Activated CD4-positive, alpha-beta T cell treated with anti-CD3 and anti-CD28 coated beads for 1 hour (primary cell): ENCODE results near the gene ZNF664.

Experiments
- DNase-seq: peaks from one replicate; pipeline ENCODE4 v3.0.0-alpha.2; 2020

The ZNF664 gene

DNA sequence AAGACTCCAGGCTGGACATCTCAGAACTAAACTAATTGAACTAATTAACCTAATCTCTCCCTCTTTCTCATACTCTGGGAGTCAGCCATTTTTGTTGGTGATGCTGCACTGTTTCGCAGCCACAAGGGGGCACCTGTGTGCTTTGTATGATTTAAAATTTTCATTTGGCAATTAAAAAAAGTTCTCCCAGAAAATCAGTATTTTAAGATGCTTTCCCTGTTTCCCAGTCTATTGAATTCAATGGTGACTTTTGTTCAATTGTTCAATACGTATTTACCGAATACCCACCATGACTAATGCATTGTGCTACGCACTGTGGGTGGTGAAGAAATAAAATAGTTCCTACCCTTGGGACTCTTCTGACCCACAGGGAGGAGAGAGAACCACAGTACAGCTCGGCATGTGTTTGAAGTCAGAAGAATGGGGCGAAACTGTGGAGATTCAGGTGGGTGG lies 63.7 kb downstream of the ZNF664 start:
- DNase-seq, result peak; percentile 18

DNA sequence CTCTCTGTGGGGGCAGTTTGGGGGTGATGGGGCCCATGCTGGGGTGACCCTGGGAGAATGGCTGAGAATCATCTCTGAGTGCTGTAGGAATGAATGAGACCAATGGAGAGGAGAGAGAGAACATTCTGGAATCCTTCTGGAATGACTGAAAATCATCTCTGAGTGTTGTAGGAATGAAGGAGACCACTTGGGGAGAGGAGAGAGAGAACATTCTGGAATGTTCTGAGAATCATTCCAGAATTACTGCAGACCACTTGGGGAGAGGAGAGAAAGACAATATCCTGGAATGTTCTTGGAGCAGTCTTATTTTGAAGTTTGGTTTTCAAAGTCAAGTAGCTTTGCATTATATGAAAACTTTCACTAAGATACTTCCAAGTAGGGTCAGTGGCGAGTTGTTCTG lies 64.3 kb downstream of the ZNF664 start:
- no peak for DNase-seq

DNA sequence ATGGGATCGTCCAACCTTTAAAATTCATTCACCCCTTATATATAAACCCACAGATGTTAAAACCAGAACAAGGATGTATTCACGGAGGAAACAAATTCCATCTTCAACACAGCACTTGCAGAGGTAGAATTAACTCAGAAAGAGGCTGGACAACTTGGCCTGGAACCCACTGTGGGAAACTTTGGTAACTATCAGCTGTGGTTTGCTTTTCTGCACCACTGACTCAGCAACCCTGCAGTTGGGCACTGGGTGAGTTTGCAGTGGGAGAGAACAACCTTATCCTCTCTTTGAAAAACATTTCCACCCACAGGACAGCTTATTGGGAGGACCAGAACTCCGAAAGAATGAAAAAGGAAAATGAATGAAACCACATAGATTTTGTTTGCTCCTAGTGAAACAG lies 66.3 kb downstream of the ZNF664 start:
- DNase-seq, result no peak

DNA sequence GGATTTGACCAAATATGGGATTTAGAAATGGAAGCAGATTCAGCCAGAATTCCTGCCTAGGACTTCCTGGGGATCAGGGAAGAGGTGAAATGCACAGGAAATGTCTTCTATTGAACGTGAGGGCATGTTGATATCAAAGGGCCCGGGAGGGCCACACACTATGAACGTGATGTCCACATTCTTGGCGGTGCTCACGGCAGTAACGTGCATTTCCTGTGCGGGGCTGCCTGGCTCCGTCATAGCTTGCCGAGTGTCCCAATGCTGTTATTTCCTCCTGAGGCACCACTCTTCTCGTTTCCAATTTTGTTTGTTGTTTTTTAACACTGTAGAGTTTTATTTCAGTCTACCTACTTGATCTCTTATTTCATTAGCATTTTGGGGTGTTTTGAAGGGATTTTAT lies 67.3 kb downstream of the ZNF664 start:
- no peak for DNase-seq

DNA sequence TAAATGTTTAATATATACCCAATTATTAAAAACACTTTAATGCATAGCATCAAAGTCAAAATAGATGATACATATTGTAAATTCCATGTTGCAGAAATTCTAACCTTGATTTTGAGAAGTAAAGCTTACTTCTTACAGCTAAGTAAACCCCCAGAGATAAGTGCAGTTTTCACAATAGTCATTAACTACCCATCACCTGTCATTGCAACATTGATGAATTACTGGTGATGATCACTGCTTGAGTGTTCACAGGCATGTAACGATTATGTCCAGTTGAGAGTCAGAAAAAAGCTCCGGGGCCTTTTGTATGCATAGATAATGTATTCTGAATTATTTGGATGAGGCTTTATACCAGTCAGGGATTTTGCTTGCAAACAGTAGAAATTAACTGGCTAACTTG lies 67.7 kb downstream of the ZNF664 start:
- DNase-seq, result no peak

DNA sequence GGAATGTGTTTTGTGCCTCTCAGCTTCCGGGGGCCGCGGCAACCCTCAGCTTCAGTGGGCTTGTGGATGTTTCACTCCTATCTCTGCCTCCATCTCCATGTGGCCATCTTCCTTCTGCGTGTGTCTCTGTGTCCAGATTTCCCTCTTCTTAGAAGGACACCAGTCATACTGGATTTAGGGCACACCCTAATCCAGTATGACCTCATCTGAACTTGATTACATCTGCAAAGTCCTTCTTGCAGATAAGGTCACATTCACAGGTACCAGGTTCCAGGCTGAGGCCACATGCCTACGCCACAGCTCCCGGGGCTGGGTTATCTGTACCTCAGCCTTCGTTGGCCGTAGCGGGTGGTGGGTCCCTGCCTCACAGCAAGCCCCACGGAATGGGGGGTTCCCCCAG lies 68.9 kb downstream of the ZNF664 start:
- no peak for DNase-seq

DNA sequence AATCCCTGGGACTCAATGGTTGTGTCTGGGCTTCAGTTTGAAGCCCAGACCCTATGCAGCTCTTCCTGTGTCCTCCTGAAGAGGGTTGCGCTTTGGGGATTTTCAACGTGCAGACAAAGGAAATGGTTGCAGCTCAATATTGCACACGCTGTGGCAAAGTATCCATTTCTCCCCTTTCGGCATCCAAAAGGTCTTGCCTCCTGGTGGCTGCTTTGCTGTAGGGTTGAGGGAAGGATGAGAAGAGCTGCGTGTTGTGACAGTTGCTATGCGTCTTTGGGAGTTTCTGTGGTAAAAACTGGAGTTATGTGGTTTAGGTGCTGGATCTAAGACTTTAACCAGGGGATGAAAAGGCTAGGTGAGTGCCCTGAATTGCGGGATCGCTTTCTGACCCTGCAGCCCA lies 71.0 kb downstream of the ZNF664 start:
- no peak for DNase-seq

DNA sequence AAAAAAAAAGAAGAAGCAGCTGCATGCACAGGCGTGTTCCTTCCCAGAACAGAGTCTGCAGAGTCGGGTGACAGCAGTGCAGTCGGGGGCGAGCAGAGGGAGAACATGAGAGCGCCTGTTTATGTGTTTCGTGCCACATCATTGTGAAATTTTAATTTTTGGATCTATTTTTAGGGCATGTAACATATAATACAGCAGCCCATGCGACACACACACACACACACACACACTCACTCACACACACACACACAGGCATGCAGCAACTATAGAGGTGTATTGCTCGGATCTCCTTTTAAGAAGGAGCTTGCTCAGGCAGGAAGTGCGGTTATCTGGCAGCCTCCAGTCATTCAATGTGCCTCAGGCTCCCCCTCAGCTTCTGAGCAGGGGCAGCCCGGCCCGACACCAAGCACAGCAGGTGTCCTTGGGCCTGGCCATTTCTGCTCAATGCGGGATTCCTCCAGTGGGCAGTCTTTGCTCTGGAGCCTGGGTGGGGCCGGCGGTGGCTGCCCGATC lies 71.8 kb downstream of the ZNF664 start:
- DNase-seq, result no peak

DNA sequence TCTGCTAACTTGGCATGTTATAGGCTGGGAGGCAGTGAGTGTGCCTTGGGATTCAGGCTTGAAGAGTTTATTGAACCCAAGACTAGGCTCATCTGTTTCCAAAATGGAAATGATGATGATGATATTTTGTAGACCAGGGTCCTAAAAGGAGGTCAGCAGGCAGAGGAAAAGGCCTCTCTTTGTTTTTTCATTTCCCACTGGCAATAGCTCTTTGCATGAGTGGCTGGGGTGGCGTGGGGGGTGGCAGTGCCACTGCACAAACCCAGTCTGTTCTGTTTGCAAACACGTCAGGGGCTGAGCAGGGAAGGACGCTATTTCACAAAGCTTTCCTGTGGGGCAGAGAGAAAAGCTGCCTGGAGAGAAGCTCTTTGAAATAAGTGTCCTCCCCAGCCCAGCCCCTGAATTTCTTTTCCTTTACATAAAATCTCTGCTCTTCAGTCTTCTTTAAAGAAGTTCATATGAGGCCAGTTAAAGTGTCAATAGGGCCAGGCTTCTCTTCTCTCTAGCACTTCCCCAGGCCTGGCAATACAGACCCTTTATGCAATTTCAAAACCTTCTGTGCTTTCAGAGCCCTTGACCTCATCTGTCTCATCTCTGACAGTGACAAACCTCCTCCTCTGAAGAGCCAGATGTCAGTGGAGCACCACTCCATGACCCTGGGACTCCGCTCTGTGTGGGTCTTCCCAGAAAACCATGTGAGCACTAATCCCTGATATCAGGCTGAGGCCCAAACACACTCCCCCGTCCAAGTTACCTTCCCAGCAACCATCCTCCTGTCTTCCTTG lies 72.8 kb downstream of the ZNF664 start:
- DNase-seq, result no peak

DNA sequence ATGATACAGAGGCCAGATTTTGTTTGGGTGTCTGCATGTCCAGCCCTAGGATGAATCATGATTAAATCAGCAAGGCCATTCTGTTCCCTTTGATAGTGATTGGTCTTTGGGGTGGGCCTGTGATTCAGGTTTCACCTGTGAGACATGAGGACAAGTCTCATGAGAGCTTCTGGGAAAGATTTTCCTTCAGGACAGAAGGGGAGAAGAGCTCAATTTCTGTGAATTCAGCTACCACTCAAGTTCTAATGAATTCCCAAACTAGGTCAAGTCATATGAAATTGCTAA lies 73.4 kb downstream of the ZNF664 start:
- no peak for DNase-seq

DNA sequence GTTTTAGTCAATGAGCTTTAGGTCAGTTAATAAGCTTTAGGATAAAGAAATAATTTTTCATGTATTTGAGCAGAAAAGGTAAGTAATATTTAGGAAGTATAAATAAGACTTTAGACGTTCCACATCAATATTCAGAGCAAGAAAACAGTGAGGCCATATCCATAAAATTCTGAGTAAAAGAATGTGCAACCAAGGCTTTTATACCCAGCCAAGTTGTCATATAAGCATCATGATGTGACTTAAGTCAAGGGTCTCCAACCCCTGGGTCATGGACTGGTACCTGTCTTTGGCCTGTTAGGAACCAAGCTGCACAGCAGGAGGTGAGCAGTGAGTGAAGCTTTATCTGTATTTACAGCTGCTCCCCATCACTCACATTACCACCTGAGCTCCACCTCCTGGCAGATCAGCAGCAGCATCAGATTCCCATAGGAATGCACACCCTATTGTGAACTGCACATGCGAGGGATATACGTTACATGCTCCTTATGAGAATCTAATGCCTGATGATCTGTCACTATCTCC lies 74.1 kb downstream of the ZNF664 start:
- no peak for DNase-seq

DNA sequence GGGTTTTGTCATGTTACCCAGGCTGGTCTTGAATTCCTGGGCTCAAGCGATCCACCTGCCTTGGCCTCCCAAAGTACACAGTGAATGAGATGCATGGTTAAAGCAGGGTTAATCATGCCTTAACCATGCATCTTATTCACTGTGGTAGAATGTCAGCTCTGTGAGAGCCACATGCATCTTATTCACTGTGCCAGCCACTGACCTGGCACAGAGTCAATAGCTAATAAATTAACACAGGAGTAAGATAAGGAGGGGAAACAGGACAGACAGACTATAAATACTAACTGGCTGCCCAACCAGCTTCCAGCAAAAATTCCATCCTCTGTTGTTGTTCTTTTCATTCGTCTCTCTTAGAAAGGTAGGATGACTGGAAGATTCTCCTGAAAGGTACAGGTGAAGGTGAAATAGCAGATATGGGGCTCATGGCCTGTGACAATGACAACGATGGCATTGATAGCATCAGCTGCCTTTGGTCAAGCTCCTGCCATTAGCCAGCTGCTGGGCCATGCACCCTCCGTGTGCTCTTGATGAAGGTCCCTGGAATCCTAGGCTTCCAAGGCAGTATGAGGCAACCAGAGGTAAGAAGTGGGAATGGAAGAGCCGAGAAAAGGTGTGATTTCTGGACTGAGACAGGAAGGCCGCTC lies 76.6 kb downstream of the ZNF664 start:
- DNase-seq, result no peak

DNA sequence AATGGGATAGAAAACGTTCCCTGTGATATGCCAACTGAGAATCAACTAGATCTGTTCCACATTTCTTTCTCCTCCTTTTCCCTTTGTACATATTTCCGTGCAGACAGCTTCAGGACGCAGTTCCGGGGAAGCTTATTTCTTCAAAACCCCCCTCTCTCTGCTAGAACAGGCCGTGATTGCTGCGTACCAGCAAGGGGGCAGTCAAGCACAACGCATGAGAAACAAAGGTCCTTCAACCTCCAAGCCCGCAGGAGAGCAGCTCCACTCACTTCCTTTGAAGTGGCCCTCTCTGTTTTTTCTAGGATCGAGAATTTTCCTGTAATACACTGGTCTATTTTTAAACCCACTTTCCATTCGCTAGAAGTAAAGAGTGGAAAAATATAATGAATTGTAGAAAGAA lies 80.8 kb downstream of the ZNF664 start:
- no peak for DNase-seq

DNA sequence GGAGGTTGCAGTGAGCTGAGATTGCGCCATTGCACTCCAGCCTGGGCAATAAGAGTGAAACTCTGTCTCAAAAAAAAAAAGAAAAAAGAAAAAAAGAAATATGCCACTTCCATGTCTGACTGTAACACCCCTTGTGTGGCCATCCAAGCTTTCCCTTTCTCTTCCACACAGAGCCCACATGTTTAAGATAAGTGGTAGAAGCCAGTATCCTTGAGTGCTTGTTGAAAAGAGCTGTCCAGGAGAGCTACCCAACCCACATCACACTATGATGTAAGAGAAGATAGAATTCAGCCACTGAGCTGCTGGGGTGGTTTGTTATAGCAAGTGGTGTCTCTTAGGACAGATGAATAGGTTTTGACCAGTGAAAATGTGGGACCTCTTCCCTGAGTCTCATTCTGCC lies 82.1 kb downstream of the ZNF664 start:
- DNase-seq, result no peak

DNA sequence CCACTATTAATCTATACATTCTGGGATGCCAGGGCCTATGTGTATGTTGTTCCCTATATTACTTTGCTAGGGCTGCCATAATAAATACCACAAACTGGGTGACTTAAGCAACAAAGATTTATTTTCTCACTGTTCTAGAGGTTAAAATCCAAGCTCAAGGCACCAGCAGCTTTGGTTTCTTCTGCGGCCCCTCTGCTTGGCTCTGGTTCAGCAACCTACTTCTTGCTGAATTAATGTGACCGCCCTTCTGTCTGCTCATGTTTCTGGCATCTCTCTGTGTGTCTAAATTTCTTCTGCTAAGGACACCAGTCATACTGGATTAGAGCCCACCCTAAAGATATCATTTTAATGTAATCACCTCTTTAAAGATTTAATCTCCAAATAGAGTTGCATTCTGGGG lies 84.7 kb downstream of the ZNF664 start:
- DNase-seq, result no peak

DNA sequence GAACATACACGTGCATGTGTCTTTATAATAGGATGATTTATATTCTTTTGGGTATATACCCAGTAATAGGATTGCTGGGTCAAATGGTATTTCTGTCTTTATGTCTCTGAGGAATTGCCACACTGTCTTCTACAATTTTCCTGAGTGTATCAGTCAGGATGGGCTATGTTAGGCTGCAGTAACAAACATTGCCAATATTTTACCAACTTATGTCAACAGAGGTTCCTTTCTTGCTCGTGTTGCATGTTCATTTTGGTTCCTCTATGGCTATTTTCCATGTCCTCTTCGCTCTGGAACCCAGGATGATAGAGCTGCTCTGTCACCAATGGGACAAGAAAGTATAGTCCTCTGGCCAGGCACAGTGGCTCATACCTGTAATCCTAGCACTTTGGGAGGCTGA lies 86.7 kb downstream of the ZNF664 start:
- DNase-seq, result no peak
